GM12864 (cell line): ENCODE results near the gene ADAM19.

Experiments used
- DNase-seq: peaks from one replicate; pipeline ENCODE4 v3.0.0-alpha.2; 2011; ENCODE audit warnings: low read depth
- H3K4me3 ChIP-seq: 2 replicates; pipeline ENCODE4 v1.5.1; 2011; ENCODE audit warnings: mild to moderate bottlenecking, low read depth, low read length, control low read depth
- TF ChIP-seq, protein P1 (sequence below): IDR thresholded peaks from 2 replicates; pipeline ENCODE4 v1.5.1; 2011; ENCODE audit warnings: low read depth, mild to moderate bottlenecking, moderate library complexity, low read length, control low read depth, inconsistent platforms; ENCODE audit errors: missing control alignments

Gene ADAM19

DNA sequence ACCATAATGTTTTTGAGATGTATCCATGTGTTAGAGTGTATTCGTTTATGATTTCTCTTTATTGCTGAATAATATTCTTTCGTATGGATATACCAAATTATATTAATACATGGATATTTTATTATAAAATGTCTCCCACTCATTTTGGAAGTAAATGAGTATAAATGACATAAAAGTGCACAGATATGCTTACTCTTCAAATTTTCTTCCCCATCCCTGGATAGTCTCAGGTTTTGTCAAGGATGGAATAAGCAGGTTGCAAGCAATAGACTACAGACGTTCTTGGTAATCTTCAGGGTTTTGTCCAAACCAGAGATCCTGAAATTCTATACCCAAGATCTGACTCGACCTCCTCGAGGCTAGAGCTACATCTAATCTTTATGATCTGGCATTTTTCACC, 64.9 kb downstream of the ADAM19 start:
- no peak for DNase-seq
- TF ChIP-seq, protein P1, sequence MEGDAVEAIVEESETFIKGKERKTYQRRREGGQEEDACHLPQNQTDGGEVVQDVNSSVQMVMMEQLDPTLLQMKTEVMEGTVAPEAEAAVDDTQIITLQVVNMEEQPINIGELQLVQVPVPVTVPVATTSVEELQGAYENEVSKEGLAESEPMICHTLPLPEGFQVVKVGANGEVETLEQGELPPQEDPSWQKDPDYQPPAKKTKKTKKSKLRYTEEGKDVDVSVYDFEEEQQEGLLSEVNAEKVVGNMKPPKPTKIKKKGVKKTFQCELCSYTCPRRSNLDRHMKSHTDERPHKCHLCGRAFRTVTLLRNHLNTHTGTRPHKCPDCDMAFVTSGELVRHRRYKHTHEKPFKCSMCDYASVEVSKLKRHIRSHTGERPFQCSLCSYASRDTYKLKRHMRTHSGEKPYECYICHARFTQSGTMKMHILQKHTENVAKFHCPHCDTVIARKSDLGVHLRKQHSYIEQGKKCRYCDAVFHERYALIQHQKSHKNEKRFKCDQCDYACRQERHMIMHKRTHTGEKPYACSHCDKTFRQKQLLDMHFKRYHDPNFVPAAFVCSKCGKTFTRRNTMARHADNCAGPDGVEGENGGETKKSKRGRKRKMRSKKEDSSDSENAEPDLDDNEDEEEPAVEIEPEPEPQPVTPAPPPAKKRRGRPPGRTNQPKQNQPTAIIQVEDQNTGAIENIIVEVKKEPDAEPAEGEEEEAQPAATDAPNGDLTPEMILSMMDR, result no peak

DNA sequence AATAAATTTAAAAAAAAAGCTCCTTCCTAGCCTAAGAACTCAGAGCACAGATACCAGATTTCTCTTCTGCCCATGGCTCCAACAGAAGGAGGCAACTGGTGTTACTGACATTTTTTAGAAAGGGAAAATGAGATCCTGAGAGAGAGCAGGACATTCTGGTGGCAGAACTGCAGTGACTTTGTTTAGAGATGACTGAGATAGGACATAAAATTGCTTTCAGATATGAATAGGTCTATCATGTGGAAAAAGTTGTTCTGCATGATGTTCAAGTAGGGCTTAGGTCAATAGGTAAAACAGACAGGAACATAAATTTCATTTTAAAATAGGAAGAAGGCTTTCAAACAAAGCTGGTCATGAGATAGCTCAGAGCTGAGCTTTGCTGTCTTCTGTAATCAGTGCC, 66.0 kb downstream of the ADAM19 start:
- TF ChIP-seq, protein P1, result no peak
- no peak for DNase-seq
- H3K4me3 ChIP-seq, result no peak overlapping the region

More for the DNA sequence above, 64.9 kb downstream of the ADAM19 start:
- H3K4me3 ChIP-seq, result no peak overlapping the region

DNA sequence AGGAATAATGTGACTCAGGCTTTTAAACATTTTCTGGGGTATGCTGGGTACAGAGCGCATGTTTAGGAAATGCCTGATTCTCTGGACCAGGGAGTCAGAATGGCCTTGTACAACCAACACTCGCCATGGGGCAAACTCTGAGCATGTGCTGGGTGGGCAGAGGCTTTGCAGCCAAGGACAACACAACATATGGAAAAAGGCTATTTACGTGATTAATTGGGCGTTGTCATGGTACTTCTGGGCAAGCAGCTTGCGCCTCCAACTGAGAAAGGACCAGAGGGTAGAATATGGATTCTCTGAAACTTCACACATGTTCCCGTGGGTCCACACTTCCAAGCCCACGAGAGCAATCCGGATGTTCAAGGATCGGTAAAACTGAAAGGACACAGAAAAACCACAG, 66.5 kb downstream of the ADAM19 start:
- no peak overlapping the region for H3K4me3 ChIP-seq
- TF ChIP-seq, protein P1, result no peak
- no peak for DNase-seq

DNA sequence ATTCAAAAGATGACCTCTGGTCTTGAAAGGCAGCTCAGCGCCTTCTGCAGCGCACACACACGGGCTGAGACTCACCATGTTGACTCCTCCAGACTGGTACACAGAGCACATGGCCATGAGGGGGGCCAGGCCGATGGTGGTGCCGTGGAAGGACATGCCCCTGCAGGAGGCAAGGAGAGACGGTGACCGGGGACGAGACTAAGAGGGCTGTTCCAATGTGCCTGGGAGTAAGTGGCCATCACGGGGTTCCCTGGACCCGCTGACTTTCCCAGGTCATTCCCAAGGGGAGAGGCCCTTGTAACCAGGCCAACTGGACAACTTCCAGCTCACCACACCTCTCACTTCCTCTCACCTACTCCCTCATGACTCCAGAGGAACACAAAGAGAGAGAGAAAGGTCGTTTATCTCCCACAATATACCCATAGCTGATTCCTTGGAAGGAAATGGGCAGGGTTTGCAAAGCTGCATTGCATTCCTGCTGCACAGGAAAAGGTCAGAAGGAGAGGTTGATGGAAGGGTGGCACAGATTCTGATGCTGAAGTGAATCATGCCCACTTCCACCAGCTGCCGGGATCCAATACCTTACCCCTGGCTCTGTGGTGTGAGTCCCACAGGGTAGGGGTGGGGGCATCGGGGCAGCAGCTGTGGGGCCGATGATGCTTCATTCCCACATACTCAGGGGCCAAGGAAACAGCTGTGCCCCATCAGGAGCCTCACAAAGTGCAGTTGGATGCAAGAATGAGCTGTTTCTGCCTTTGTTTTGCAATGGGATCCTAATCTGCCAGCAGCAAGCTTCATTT, 68.4 kb downstream of the ADAM19 start:
- no peak for DNase-seq
- TF ChIP-seq, protein P1, result no peak
- H3K4me3 ChIP-seq, result no peak overlapping the region

DNA sequence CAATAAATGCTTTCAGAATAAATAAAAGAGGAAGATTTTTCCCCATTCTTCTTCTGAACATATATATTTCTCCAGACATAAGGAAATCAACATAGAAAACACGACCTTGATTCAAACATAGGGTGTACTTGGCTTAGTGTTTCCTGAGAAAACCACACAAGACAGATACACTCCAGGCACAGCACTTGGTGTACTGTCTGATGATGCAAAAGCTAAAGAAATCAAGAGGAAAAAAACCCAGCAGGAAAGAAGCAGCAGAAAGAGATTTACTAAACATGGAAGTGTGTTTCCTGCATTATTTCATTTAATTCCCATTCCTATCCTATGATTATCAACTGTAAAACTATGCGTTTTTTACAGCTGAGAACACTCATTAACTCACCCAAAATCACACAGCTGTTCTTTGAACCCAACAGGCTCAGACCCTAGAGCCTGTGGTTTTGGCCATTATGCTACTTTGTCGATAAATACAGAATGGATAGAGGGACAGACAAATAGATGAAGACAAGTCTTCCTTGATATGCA, 69.4 kb downstream of the ADAM19 start:
- DNase-seq, result no peak
- no peak overlapping the region for H3K4me3 ChIP-seq
- TF ChIP-seq, protein P1, result no peak

DNA sequence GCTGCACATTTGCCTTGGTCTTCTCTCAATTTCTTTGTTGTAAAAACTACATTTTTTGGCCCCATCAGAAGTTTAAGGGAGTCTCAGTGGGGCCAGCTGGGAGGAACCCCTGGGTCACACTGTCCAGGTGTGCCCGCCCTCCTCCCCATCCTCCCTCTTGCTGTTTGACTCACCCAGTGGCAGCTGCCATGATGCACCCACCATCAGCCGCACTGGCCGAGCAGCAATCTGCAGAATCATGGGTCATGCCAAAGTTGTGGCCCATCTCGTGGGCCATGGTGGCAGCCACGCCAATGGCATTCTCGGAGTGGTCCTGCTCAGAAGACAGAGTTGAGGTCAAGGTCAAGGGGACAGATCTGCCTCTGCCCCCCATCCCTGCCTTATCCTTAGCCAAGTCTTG, 70.1 kb downstream of the ADAM19 start:
- no peak overlapping the region for H3K4me3 ChIP-seq
- TF ChIP-seq, protein P1, result no peak
- no peak for DNase-seq

DNA sequence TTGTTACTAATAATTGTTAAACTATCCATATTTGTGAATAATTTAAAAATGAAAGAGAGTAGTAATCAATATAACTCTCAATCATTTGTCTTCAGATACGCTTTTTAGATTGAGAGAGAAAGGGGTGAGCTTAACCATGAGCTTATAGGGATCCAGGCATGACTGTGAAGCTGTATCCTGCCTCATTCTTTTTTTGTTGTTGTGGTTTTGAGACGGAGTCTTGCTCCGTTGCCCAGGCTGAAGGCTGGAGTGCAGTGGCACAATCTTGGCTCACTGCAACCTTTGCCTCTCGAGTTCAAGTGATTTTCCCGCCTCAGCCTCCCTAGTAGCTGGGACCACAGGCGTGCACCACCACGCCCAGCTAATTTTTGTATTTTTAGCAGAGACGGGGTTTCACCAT, 71.5 kb downstream of the ADAM19 start:
- TF ChIP-seq, protein P1, result no peak
- no peak overlapping the region for H3K4me3 ChIP-seq

More for the DNA sequence above, 71.5 kb downstream of the ADAM19 start:
- no peak for DNase-seq
